Kidney tubule cell (primary cell): ENCODE measurements around the gene PRR32.
"Not testable (repeated sequence)": the region's sequence is repeated elsewhere in the genome, so short reads cannot be mapped to it uniquely, and the experiment has no call there.

Experiments used
- DNase-seq: peaks from one replicate; pipeline ENCODE4 v3.0.0-alpha.2; 2018; ENCODE audit warnings: low spot score

PRR32 gene

GRCh38 chrX:126819429-126819828 lies at the start of gene PRR32:
Gene PRR32 (plus strand): TSS chrX:126819729. CDS start chrX:126819844, 115 bp downstream.
- no peak for DNase-seq

- peak; percentile 41 for DNase-seq
Observed at GRCh38 chrX:126770179-126770578, 49.4 kb upstream of the PRR32 start.

GRCh38 chrX:126785539-126785938 lies 34.0 kb upstream of the PRR32 start:
- DNase-seq = no peak

GRCh38 chrX:126799059-126799458 lies 20.5 kb upstream of the PRR32 start:
- DNase-seq = peak; percentile 58

GRCh38 chrX:126806784-126807183 lies 12.7 kb upstream of the PRR32 start:
- not testable (repeated sequence) for DNase-seq

- no peak for DNase-seq
Observed at GRCh38 chrX:126815806-126816205, 3.7 kb upstream of the PRR32 start.

GRCh38 chrX:126820700-126821420 lies 1.3 kb downstream of the PRR32 start:
- no peak for DNase-seq

- no peak for DNase-seq
Observed at GRCh38 chrX:126824338-126825007, 4.9 kb downstream of the PRR32 start.

- no peak for DNase-seq
Observed at GRCh38 chrX:126825566-126826193, 6.2 kb downstream of the PRR32 start.

- DNase-seq = no peak
Observed at GRCh38 chrX:126836186-126836585, 16.7 kb downstream of the PRR32 start.

- DNase-seq = no peak
Observed at GRCh38 chrX:126847143-126847542, 27.6 kb downstream of the PRR32 start.

- no peak for DNase-seq
Observed at GRCh38 chrX:126855839-126856524, 36.5 kb downstream of the PRR32 start.
